T-helper 2 cell treated with Interferon-gamma antibody and Interleukin-4, amounts not matched to agents 5 μg/mL and 100 μg/mL, for 36 hours (primary cell): Measurements from ENCODE around the gene ZNF837.
A peak's percentile ranks its signal among the peaks of the same experiment; 100 is the strongest.

Source experiments
- DNase-seq: peaks from one replicate; pipeline ENCODE4 v3.0.0; 2021; ENCODE audit warnings: low spot score
- H3K27ac Mint-ChIP-seq: one replicate; pipeline ENCODE4 v1.8.0; 2021; ENCODE audit warnings: mild to moderate bottlenecking, mixed read lengths
- H3K27me3 Mint-ChIP-seq: one replicate; pipeline ENCODE4 v1.8.0; 2021; ENCODE audit warnings: low read depth, mixed read lengths
- H3K36me3 Mint-ChIP-seq: one replicate; pipeline ENCODE4 v1.8.0; 2021; ENCODE audit warnings: low read depth, mixed read lengths
- H3K4me1 Mint-ChIP-seq: one replicate; pipeline ENCODE4 v1.8.0; 2021; ENCODE audit warnings: low read depth, mixed read lengths
- H3K4me3 Mint-ChIP-seq: one replicate; pipeline ENCODE4 v1.8.0; 2022; ENCODE audit warnings: mild to moderate bottlenecking, moderate library complexity, mixed read lengths
- H3K9me3 Mint-ChIP-seq: one replicate; pipeline ENCODE4 v1.8.0; 2021; ENCODE audit warnings: mixed read lengths

Gene ZNF837

GRCh38 chr19:58368561-58369360 is 12.1 kb downstream of the ZNF837 start:
- Mint-ChIP-seq H3K27me3 (no peaks in the 10 kb centered on the region), H3K4me3 (no peak overlapping the region), H3K4me1 (peaks cover 3% of the 10 kb centered on the region), H3K9me3 (no peaks in the 10 kb centered on the region), H3K36me3 (no peaks in the 10 kb centered on the region), H3K27ac (no peak overlapping the region)
- no peak for DNase-seq

DNA sequence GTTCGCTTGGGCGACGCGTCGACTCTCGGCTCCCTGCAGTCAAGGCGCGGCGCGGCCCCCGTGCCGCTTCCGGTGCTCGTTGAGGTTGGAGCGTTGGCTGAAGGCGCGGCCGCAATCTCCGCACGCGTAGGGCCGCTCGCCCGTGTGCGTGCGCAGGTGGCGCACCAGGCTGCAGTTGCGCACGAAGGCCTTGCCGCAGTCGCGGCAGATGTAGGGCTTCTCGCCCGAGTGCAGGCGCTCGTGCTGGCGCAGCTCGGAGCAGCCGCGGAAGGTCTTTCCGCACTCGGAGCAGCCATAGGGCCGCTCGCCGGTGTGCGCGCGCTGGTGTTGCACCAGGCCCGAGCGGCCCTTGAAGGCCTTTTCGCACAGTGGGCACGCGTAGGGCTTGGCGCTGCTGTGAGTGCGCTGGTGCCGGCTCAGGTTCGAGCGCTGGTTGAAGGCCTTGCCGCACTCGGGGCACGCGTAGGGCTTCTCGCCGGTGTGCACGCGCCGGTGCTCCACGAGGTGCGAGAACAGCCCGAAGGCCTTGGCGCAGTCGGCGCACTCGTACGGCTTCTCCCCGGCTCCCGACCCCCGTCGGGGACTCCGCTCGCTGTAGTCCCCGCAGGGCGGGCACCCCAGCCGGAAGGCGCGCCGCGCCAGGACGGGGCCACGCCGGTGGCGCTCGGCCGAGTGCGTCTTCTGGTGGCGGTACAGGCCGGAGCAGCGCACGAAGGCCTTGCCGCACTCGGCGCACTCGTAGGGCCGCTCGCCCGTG is 13.0 kb downstream of the ZNF837 start:
- H3K27me3 Mint-ChIP-seq, result no peaks in the 10 kb centered on the region
- no peak overlapping the region for H3K27ac Mint-ChIP-seq
- H3K4me1 Mint-ChIP-seq, result peaks cover 4% of the 10 kb centered on the region
- H3K36me3 Mint-ChIP-seq, result no peaks in the 10 kb centered on the region
- DNase-seq, result no peak
- H3K4me3 Mint-ChIP-seq, result no peak overlapping the region
- no peaks in the 10 kb centered on the region for H3K9me3 Mint-ChIP-seq

DNA sequence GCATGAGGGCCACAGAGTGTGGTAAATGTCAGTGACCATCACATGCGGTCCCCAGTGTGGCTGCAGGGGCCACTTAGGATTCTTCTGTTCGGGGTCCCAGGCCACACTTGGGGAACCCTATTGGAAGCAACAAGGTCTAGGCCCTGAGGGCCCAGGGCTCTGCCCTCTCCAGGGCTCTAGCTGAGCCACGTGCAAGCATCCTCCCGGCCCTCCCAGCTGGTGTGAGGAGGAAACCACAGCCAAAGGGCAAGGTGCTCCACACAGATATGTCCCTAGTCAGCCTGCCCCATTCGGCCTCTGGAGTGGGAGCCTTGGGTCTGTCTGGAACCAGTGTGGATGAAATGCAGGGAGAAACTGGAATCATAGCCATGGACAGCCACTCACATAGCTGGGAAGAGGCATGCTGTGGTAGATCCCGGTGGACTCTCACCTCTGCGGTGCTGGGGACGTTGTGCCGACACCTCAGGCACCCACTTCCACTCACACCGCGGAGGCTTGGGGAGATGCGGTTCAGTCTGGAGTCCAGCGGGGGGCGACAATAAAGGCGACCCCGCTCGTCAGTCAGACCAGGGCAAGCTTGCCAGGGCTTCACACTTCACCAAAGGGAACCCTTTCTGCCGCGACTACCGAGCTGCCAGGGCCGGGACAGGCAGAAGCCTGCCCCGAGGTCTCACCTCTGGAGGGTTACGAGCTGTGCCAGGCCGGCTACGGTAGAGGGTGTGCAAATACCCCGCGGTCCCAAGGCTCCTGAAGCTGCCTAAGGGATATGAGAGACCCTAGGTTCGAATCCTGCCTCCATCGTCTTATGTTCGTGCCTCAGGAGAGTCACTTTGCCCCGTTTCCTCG is 14.0 kb downstream of the ZNF837 start:
- no peak overlapping the region for H3K27ac Mint-ChIP-seq
- H3K36me3 Mint-ChIP-seq, result no peaks in the 10 kb centered on the region
- no peak for DNase-seq
- H3K27me3 Mint-ChIP-seq, result no peaks in the 10 kb centered on the region
- no peaks in the 10 kb centered on the region for H3K9me3 Mint-ChIP-seq
- peaks cover 10% of the 10 kb centered on the region for H3K4me1 Mint-ChIP-seq
- no peak overlapping the region for H3K4me3 Mint-ChIP-seq

GRCh38 chr19:58364146-58364545 is 16.7 kb downstream of the ZNF837 start:
- peaks cover 11% of the 10 kb centered on the region for H3K4me1 Mint-ChIP-seq
- no peaks in the 10 kb centered on the region for H3K27me3 Mint-ChIP-seq
- no peak overlapping the region for H3K27ac Mint-ChIP-seq
- peak overlapping the region; percentile 24 for H3K4me3 Mint-ChIP-seq
- no peaks in the 10 kb centered on the region for H3K36me3 Mint-ChIP-seq
- no peak for DNase-seq
- no peaks in the 10 kb centered on the region for H3K9me3 Mint-ChIP-seq

- no peaks in the 10 kb centered on the region for H3K9me3 Mint-ChIP-seq
- H3K27ac Mint-ChIP-seq, result peak within 1 kb of the TSS; percentile 91
- DNase-seq, result peak; percentile 96
- H3K4me1 Mint-ChIP-seq, result peaks cover 11% of the 10 kb centered on the region
- H3K36me3 Mint-ChIP-seq, result no peaks in the 10 kb centered on the region
- no peaks in the 10 kb centered on the region for H3K27me3 Mint-ChIP-seq
- H3K4me3 Mint-ChIP-seq, result peak within 1 kb of the TSS; percentile 86
Observed at GRCh38 chr19:58362272-58362994, 18.4 kb downstream of the ZNF837 start, which contains the start of gene ZNF497. Gene ZNF497, minus strand, starts transcription at chr19:58362751. Its CDS starts 5,116 bp downstream, at chr19:58357635.

GRCh38 chr19:58361900-58362271 is 18.9 kb downstream of the ZNF837 start:
- peak overlapping the region; percentile 86 for H3K4me3 Mint-ChIP-seq
- H3K27ac Mint-ChIP-seq, result peak overlapping the region; percentile 91
- H3K27me3 Mint-ChIP-seq, result no peaks in the 10 kb centered on the region
- peaks cover 11% of the 10 kb centered on the region for H3K4me1 Mint-ChIP-seq
- no peaks in the 10 kb centered on the region for H3K9me3 Mint-ChIP-seq
- DNase-seq, result peak; percentile 44
- no peaks in the 10 kb centered on the region for H3K36me3 Mint-ChIP-seq

GRCh38 chr19:58357481-58358145 is 23.2 kb downstream of the ZNF837 start:
- H3K27me3 Mint-ChIP-seq, result peaks cover 4% of the 10 kb centered on the region
- DNase-seq, result no peak
- no peak overlapping the region for H3K27ac Mint-ChIP-seq
- H3K9me3 Mint-ChIP-seq, result no peaks in the 10 kb centered on the region
- H3K36me3 Mint-ChIP-seq, result peaks cover 6% of the 10 kb centered on the region
- H3K4me1 Mint-ChIP-seq, result peaks cover 6% of the 10 kb centered on the region
- peak overlapping the region; percentile 24 for H3K4me3 Mint-ChIP-seq

GRCh38 chr19:58356766-58357480 is 23.9 kb downstream of the ZNF837 start:
- H3K4me3 Mint-ChIP-seq, result peak overlapping the region; percentile 38
- peaks cover 2% of the 10 kb centered on the region for H3K4me1 Mint-ChIP-seq
- no peak for DNase-seq
- H3K27ac Mint-ChIP-seq, result no peak overlapping the region
- no peaks in the 10 kb centered on the region for H3K9me3 Mint-ChIP-seq
- peaks cover 4% of the 10 kb centered on the region for H3K27me3 Mint-ChIP-seq
- peaks cover 6% of the 10 kb centered on the region for H3K36me3 Mint-ChIP-seq

GRCh38 chr19:58355908-58356765 is 24.7 kb downstream of the ZNF837 start:
- peak; percentile 24 for DNase-seq
- Mint-ChIP-seq H3K9me3 (no peaks in the 10 kb centered on the region), H3K36me3 (peaks cover 6% of the 10 kb centered on the region), H3K4me1 (no peaks in the 10 kb centered on the region), H3K27me3 (peaks cover 4% of the 10 kb centered on the region), H3K4me3 (peak overlapping the region; percentile 38), H3K27ac (no peak overlapping the region)

DNA sequence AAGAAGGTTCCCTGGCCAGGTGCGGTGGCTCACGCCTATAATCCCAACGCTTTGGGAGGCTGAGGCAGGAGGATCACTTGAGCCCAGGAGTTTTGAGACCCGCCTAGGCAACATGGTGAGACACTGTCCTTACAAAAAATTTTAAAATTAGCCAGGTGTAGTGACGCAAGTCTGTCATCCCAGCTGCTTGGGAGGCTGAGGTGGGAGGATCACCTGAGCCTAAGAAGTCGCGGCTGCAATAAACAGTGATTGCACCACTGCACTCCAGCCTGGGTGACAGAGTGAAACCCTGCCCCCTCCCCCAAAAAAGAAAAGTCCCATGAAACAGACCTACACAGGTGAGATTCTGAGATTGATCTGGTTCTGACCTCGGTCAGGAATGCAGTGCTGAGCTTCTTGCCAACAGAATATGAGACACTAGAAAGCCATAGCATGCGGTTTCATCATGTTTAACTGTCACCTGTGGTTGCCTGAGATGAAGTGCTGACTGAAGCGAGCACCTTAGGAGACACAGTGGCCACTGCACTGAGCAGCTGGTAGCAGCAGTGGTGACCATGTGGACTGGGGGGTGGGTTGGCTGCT is 25.5 kb downstream of the ZNF837 start:
- no peaks in the 10 kb centered on the region for H3K9me3 Mint-ChIP-seq
- no peaks in the 10 kb centered on the region for H3K4me1 Mint-ChIP-seq
- peak overlapping the region; percentile 15 for H3K4me3 Mint-ChIP-seq
- H3K27ac Mint-ChIP-seq, result no peak overlapping the region
- peaks cover 4% of the 10 kb centered on the region for H3K27me3 Mint-ChIP-seq
- H3K36me3 Mint-ChIP-seq, result peaks cover 6% of the 10 kb centered on the region
- DNase-seq, result no peak

DNA sequence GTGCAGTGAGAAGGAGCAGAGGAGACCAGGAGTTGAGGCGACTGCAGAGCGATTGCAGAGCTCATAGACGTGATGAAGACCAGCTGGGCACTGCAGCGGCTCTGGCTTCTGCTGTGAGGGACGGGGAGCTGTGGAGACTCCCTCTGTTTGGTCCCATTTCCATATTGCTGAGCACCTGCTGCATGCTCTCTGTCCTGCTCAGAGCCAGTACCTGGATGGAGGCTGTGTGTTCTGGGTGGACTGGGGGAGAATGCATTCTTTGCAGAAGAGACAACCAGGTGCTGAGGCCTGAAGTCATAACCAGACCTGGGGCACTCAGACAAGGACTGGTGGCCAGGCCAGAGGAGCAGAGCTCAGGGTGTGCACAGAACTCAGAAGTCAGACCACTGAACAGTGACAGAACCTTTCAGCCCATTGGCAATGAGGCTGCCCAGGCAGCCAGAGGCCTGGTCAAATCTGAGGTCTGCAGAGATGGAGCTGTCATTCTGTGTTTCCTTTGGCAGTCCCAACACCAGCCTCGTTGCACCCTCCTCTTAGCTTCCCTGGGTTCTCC is 26.3 kb downstream of the ZNF837 start:
- H3K27me3 Mint-ChIP-seq, result peaks cover 4% of the 10 kb centered on the region
- H3K4me1 Mint-ChIP-seq, result peaks cover 2% of the 10 kb centered on the region
- H3K4me3 Mint-ChIP-seq, result no peak overlapping the region
- no peaks in the 10 kb centered on the region for H3K9me3 Mint-ChIP-seq
- no peak for DNase-seq
- no peak overlapping the region for H3K27ac Mint-ChIP-seq
- peaks cover 8% of the 10 kb centered on the region for H3K36me3 Mint-ChIP-seq
